Measurements from ENCODE around the gene CUBN. TPM values are rescaled to one million over a fixed set of nuclear protein-coding genes. Genes with fewer than 3 reads are reported as not detected.

Gene CUBN
- total RNA-seq, 1 donor from 2014 or later: 2.1 TPM

GRCh38 chr10:17109475-17110207, 20.0 kb downstream of the CUBN start:
- DNase-seq (ENCODE audit: extremely low read depth, low read depth, low spot score): no peak

- DNase-seq (ENCODE audit: extremely low read depth, low read depth, low spot score): no peak
Measured at GRCh38 chr10:17109046-17109445, 20.6 kb downstream of the CUBN start.

DNA sequence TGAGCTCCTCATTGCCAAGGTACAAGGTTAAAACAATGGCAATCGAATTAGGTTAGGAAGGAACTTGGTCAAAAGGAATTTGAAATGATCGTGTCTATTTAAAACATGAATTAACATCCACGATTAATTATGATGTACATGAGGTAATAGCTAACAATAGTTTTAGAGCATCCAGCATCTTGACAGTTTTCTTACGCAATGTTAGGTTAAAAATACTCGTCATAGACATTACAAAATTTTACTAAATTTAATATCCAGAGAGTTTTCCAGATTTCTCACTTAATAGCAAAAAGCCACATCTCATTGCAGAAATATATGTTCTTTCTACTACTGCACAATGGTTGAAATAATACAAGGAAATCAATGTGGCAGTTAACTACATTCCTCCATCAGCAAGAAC, 22.6 kb downstream of the CUBN start:
- DNase-seq (ENCODE audit: extremely low read depth, low read depth, low spot score): no peak

GRCh38 chr10:17101910-17102266, 27.7 kb downstream of the CUBN start:
- no peak for DNase-seq (ENCODE audit: extremely low read depth, low read depth, low spot score)

- DNase-seq (ENCODE audit: extremely low read depth, low read depth, low spot score): no peak
Measured at GRCh38 chr10:17101257-17101909, 28.2 kb downstream of the CUBN start.

- no peak for DNase-seq (ENCODE audit: extremely low read depth, low read depth, low spot score)
Measured at GRCh38 chr10:17100586-17100985, 29.0 kb downstream of the CUBN start.

- no peak for DNase-seq (ENCODE audit: extremely low read depth, low read depth, low spot score)
Measured at GRCh38 chr10:17098012-17098411, 31.6 kb downstream of the CUBN start.

GRCh38 chr10:17094844-17095243, 34.8 kb downstream of the CUBN start:
- DNase-seq (ENCODE audit: extremely low read depth, low read depth, low spot score): no peak

- no peak for DNase-seq (ENCODE audit: extremely low read depth, low read depth, low spot score)
Measured at GRCh38 chr10:17092986-17093803, 36.4 kb downstream of the CUBN start.

GRCh38 chr10:17092216-17092944, 37.2 kb downstream of the CUBN start:
- no peak for DNase-seq (ENCODE audit: extremely low read depth, low read depth, low spot score)

GRCh38 chr10:17088118-17088806, 41.3 kb downstream of the CUBN start:
- no peak for DNase-seq (ENCODE audit: extremely low read depth, low read depth, low spot score)

GRCh38 chr10:17086865-17087367, 42.7 kb downstream of the CUBN start:
- no peak for DNase-seq (ENCODE audit: extremely low read depth, low read depth, low spot score)

GRCh38 chr10:17085011-17085725, 44.4 kb downstream of the CUBN start:
- DNase-seq (ENCODE audit: extremely low read depth, low read depth, low spot score): no peak

GRCh38 chr10:17084258-17084657, 45.4 kb downstream of the CUBN start:
- DNase-seq (ENCODE audit: extremely low read depth, low read depth, low spot score): no peak

GRCh38 chr10:17081431-17081830, 48.2 kb downstream of the CUBN start:
- DNase-seq (ENCODE audit: extremely low read depth, low read depth, low spot score): no peak

DNA sequence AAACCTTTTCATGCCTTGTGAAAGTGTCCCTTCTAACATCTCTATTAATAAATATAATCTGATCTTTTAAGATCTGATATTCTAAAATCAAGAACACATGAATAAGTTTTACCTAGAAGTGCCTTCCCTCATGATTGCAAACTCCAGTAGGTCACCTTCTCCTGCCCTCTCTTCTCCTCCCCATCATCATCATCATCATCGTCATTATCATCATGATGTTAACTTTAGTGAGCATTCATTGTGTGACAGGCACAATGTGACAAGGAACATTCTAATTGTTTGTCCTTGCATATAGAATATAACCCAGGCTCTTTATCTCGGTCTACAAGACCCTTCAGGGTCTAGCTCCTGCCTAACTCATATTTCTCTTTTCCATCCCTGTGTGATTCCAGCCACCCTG, 51.7 kb downstream of the CUBN start:
- DNase-seq (ENCODE audit: extremely low read depth, low read depth, low spot score): no peak

GRCh38 chr10:17077346-17077781, 52.2 kb downstream of the CUBN start:
- DNase-seq (ENCODE audit: extremely low read depth, low read depth, low spot score): no peak

GRCh38 chr10:17076626-17077345, 52.8 kb downstream of the CUBN start:
- no peak for DNase-seq (ENCODE audit: extremely low read depth, low read depth, low spot score)
